HG03378 (cell line): ENCODE measurements around the gene PDZD8.
"Not testable (repeated sequence)": the region's sequence is repeated elsewhere in the genome, so short reads cannot be mapped to it uniquely, and the experiment has no call there.

Experiments used
- ATAC-seq: cut with Tn5 transposase; IDR thresholded peaks from one replicate; pipeline ENCODE4 v1.9.1; 2021; ENCODE audit warnings: mild to moderate bottlenecking, moderate library complexity; ENCODE audit not compliant: unreplicated experiment

The PDZD8 gene

GRCh38 chr10:117256910-117257309 lies 118.3 kb downstream of the PDZD8 start:
- ATAC-seq, result no peak

- ATAC-seq, result no peak
Measured at GRCh38 chr10:117255835-117256460, 119.3 kb downstream of the PDZD8 start.

- ATAC-seq, result no peak
Measured at GRCh38 chr10:117254774-117255735, 120.2 kb downstream of the PDZD8 start.

GRCh38 chr10:117254338-117254737 lies 120.9 kb downstream of the PDZD8 start:
- ATAC-seq, result no peak

- ATAC-seq, result no peak
Measured at GRCh38 chr10:117253908-117254307, 121.3 kb downstream of the PDZD8 start.

- ATAC-seq, result no peak
Measured at GRCh38 chr10:117250411-117250810, 124.8 kb downstream of the PDZD8 start.

- ATAC-seq, result peak; percentile 90
Measured at GRCh38 chr10:117249493-117250093, 125.6 kb downstream of the PDZD8 start.

- ATAC-seq, result no peak
Measured at GRCh38 chr10:117248750-117249465, 126.3 kb downstream of the PDZD8 start.

GRCh38 chr10:117246997-117247671 lies 128.1 kb downstream of the PDZD8 start:
- ATAC-seq, result no peak

- no peak for ATAC-seq
Measured at GRCh38 chr10:117242463-117242832, 132.8 kb downstream of the PDZD8 start.

GRCh38 chr10:117241541-117242462 lies 133.4 kb downstream of the PDZD8 start:
- no peak for ATAC-seq

- no peak for ATAC-seq
Measured at GRCh38 chr10:117240621-117241529, 134.4 kb downstream of the PDZD8 start, which contains the start of gene SLC18A2. TSS of gene SLC18A2 (plus strand) at chr10:117241114. CDS start at chr10:117241694, 580 bp downstream.

- ATAC-seq, result no peak
Measured at GRCh38 chr10:117239721-117240620, 135.3 kb downstream of the PDZD8 start.

GRCh38 chr10:117239051-117239450 lies 136.2 kb downstream of the PDZD8 start:
- no peak for ATAC-seq

GRCh38 chr10:117237401-117237991 lies 137.7 kb downstream of the PDZD8 start:
- ATAC-seq, result no peak

- ATAC-seq, result not testable (repeated sequence)
Measured at GRCh38 chr10:117230107-117230506, 145.1 kb downstream of the PDZD8 start.

GRCh38 chr10:117228210-117228609 lies 147.0 kb downstream of the PDZD8 start:
- no peak for ATAC-seq
